ENCODE measurements around the gene AURKAIP1. TPM values are rescaled to one million over a fixed set of nuclear protein-coding genes. Genes with fewer than 3 reads are reported as not detected.
A peak's percentile ranks its signal among the peaks of the same experiment; 100 is the strongest.

The AURKAIP1 gene
- total and polyA plus RNA-seq, 9 of the 15 experiments (the other 6 are each of a cell fraction or from before 2014, with no cell fraction given): 7.8 to 478 (median 92.0) TPM

GRCh38 chr1:1422465-1423244, 47.6 kb upstream of the AURKAIP1 start (continued):
- peak; percentile 55; the same call in 1 of the 2 replicates for TF ChIP-seq TEAD2 (tag; IDR thresholded peaks at IDR 0.05)
- peak; percentile 94 for TF ChIP-seq CREB3 (tag; conservative IDR thresholded peaks at IDR 0.05; ENCODE audit: low read depth)
- no peak for TF ChIP-seq CBX2 (IDR thresholded peaks at IDR 0.05; ENCODE audit: insufficient read depth, low read length, poor library complexity, severe bottlenecking)
- TF ChIP-seq ZFP1 (CRISPR knock-in tag; IDR thresholded peaks at IDR 0.05): no peak
- no peak for TF ChIP-seq PCBP2 (IDR thresholded peaks at IDR 0.05; ENCODE audit: low read depth, low read length, poor library complexity, severe bottlenecking)
- no peak for TF ChIP-seq SMAD2 (IDR thresholded peaks at IDR 0.05; ENCODE audit: low read depth, low read length)
- no peak for TF ChIP-seq SIN3B (IDR thresholded peaks at IDR 0.05; ENCODE audit: low read depth)
- TF ChIP-seq NCOA4 (IDR thresholded peaks at IDR 0.05; ENCODE audit: partially characterized antibody): no peak
- TF ChIP-seq MGA (IDR thresholded peaks at IDR 0.05): no peak
- no peak for TF ChIP-seq ZZZ3 (IDR thresholded peaks at IDR 0.05)

All from K562 (cell line).